Muscle layer of duodenum (tissue), 2 donors: ENCODE measurements around the gene ZBTB11.

ENCODE experiments used
- H3K27ac ChIP-seq: one replicate; pipeline ENCODE4 v1.7.0; 2013; ENCODE audit warnings: mild to moderate bottlenecking, low read length
- H3K27me3 ChIP-seq: one replicate; pipeline ENCODE4 v1.7.0; 2013; ENCODE audit warnings: low read depth, mild to moderate bottlenecking, control low read depth, low read length
- H3K36me3 ChIP-seq, 2 donors: one replicate each; pipeline ENCODE4 v1.7.0; 2013; ENCODE audit warnings: low read length in 2 of 2, control low read depth in 1 of 2, mild to moderate bottlenecking in 1 of 2; ENCODE audit not compliant: insufficient read depth in 2 of 2, control insufficient read depth in 1 of 2
- H3K4me1 ChIP-seq, 2 donors: one replicate each; pipeline ENCODE4 v1.7.0; 2013; ENCODE audit warnings: low read length in 2 of 2, mild to moderate bottlenecking in 2 of 2, control low read depth in 1 of 2, moderate library complexity in 1 of 2; ENCODE audit not compliant: insufficient read depth in 2 of 2, control insufficient read depth in 1 of 2
- H3K4me3 ChIP-seq, 2 donors: one replicate each; pipeline ENCODE4 v1.7.0; 2013; ENCODE audit warnings: low read length in 2 of 2, low read depth in 1 of 2, mild to moderate bottlenecking in 1 of 2
- H3K9me3 ChIP-seq, 2 donors: one replicate each; pipeline ENCODE4 v1.7.0; 2013; ENCODE audit warnings: low read length in 2 of 2, control low read depth in 1 of 2, mild to moderate bottlenecking in 1 of 2; ENCODE audit not compliant: control insufficient read depth in 1 of 2
- donor health status: healthy.

The ZBTB11 gene

GRCh38 chr3:101602731-101603130 lies 74.2 kb downstream of the ZBTB11 start:
- Histone ChIP-seq H3K36me3 (no peaks in the 10 kb centered on the region), H3K4me1 (no peaks in the 10 kb centered on the region)

More at GRCh38 chr3:101602731-101603130, 74.2 kb downstream of the ZBTB11 start:
- no peaks in the 10 kb centered on the region for H3K9me3 ChIP-seq
- no peak overlapping the region for H3K27ac ChIP-seq
- H3K27me3 ChIP-seq = no peaks in the 10 kb centered on the region
- no peak overlapping the region for H3K4me3 ChIP-seq
